Suprapubic skin (tissue), 4 donors: Measurements from ENCODE around the gene PHPT1. TPM values are rescaled to one million over a fixed set of nuclear protein-coding genes. Genes with fewer than 3 reads are reported as not detected.
"Not testable (repeated sequence)": the region's sequence is repeated elsewhere in the genome, so short reads cannot be mapped to it uniquely, and the experiment has no call there.

ENCODE experiments used
- DNase-seq, 2 donors: peaks; one replicate each; pipeline ENCODE4 v3.0.0-alpha.2; 2019; ENCODE audit warnings: low spot score in 2 of 2
- H3K27ac ChIP-seq: fragments of 200-600 bp; sonication (generic); one replicate; pipeline ENCODE4 v1.5.1; 2019
- H3K27me3 ChIP-seq: fragments of 200-600 bp; sonication (generic); one replicate; pipeline ENCODE4 v1.5.1; 2019
- H3K36me3 ChIP-seq: fragments of 200-600 bp; sonication (generic); one replicate; pipeline ENCODE4 v1.5.1; 2019
- H3K4me1 ChIP-seq: fragments of 200-600 bp; sonication (generic); one replicate; pipeline ENCODE4 v1.5.1; 2019
- H3K4me3 ChIP-seq: fragments of 200-600 bp; sonication (generic); one replicate; pipeline ENCODE4 v1.5.1; 2019; ENCODE audit warnings: mild to moderate bottlenecking
- H3K9me3 ChIP-seq: fragments of 200-600 bp; sonication (generic); one replicate; pipeline ENCODE4 v1.5.1; 2019
- CTCF ChIP-seq, 2 donors: fragments of 200-600 bp in 1 of 2; fragments of 450-650 bp in 1 of 2; sonication (generic) in 1 of 2; IDR thresholded peaks; one replicate each; pipeline ENCODE4 v1.5.1; 2016 to 2019; ENCODE audit warnings: antibody characterized with exemption in 2 of 2, mild to moderate bottlenecking in 1 of 2, moderate library complexity in 1 of 2
- EP300 ChIP-seq: sonication (generic); formaldehyde crosslinking; IDR thresholded peaks from one replicate; pipeline ENCODE4 v1.6.1; 2017; ENCODE audit warnings: antibody characterized with exemption
- POLR2A ChIP-seq, 2 donors: fragments of 450-650 bp; IDR thresholded peaks; one replicate each; pipeline ENCODE4 v1.6.1; 2017; ENCODE audit warnings: antibody characterized with exemption in 2 of 2, mild to moderate bottlenecking in 2 of 2, moderate library complexity in 2 of 2
- POLR2AphosphoS5 ChIP-seq, 3 donors: sonication (generic); formaldehyde crosslinking; IDR thresholded peaks; one replicate each; pipeline ENCODE4 v1.6.1; 2017; ENCODE audit warnings: antibody characterized with exemption in 3 of 3
- WGBS: methylation state at CpG from one replicate; pipeline ENCODE4 v1.1.5; 2018; 5-methylcytosine and 5-hydroxymethylcytosine counted together
- total RNA-seq, 4 donors: library from RNA; depleted of rRNA; stranded (reverse); fragments of >200 nt; gene quantifications; one replicate each; pipeline ENCODE4 v1.1.0, GENCODE V29; 2016

Gene PHPT1
- total RNA-seq, 4 donors from 2014 or later, result 41.9 to 64.2 (median 46.6) TPM

GRCh38 chr9:136835162-136835931 is 13.9 kb upstream of the PHPT1 start:
- no peak for DNase-seq
- no peak for TF ChIP-seq CTCF (IDR thresholded peaks at IDR 0.05)
- no peak for TF ChIP-seq POLR2A (IDR thresholded peaks at IDR 0.05)
- no peak for TF ChIP-seq EP300
- H3K36me3 ChIP-seq, result peaks cover 72% of the 10 kb centered on the region
- peaks cover 2% of the 10 kb centered on the region for H3K4me1 ChIP-seq
- no peak overlapping the region for H3K27ac ChIP-seq
- 94% methylated on average over 24 of the region's 36 CpGs for WGBS
- H3K27me3 ChIP-seq, result no peaks in the 10 kb centered on the region
- no peaks in the 10 kb centered on the region for H3K9me3 ChIP-seq
- no peak overlapping the region for H3K4me3 ChIP-seq

DNA sequence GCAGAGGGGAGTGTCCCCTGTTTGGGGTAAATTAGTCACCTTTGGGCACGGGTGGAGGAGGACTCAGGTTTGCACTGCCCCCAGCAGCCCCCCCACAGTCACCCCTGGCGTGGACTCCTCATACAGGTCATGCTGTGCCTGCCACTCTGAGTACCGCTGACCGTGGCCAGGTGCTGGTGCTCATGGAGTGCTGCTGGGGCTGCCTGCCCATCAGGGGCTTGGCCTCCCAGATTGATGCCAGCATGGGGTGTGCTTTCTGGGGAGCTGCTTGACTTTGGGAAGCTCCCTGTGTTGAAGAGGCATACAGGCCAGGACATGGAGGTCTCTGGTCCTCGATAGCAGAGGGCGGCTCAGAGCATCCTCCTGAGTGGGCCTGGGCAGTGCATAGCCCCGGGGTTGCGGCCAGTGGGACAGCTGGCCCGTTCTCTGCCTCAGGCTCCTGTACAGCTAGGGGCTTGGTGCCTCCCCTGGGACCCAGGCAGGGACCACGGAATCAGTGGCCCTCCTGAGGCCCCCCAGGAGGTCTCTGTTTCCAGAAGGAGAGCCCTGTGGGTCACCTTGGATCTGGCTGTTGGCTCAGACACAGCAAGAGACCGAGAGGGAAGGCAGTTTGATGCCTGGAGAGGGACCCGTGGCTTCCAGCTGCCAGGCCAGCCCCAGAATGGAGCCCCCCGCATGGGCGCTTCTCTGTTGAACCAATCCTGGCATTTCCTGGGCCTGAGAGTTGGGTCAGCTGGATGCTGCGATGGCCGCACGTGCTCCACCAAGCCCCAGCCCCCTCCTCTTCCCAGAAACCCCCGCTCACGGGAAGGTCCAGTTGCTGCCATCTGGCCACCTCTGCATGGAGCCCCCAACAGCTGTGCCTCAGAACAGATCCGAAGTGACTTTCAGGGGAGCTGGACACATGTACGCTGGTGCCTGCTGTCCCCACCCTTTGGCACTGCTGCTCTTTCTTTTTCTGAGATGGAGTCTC is 13.0 kb upstream of the PHPT1 start:
- Histone ChIP-seq H3K4me3 (no peak overlapping the region), H3K36me3 (peaks cover 66% of the 10 kb centered on the region), H3K27ac (no peak overlapping the region), H3K4me1 (peaks cover 10% of the 10 kb centered on the region), H3K9me3 (no peaks in the 10 kb centered on the region), H3K27me3 (no peaks in the 10 kb centered on the region)
- WGBS, result 97% methylated on average over 11 of the region's 21 CpGs
- DNase-seq, result no peak
- TF ChIP-seq POLR2A (IDR thresholded peaks at IDR 0.05) (no peak), POLR2AphosphoS5 (IDR thresholded peaks at IDR 0.05) (no peak), EP300 (no peak), CTCF (IDR thresholded peaks at IDR 0.05) (no peak)

DNA sequence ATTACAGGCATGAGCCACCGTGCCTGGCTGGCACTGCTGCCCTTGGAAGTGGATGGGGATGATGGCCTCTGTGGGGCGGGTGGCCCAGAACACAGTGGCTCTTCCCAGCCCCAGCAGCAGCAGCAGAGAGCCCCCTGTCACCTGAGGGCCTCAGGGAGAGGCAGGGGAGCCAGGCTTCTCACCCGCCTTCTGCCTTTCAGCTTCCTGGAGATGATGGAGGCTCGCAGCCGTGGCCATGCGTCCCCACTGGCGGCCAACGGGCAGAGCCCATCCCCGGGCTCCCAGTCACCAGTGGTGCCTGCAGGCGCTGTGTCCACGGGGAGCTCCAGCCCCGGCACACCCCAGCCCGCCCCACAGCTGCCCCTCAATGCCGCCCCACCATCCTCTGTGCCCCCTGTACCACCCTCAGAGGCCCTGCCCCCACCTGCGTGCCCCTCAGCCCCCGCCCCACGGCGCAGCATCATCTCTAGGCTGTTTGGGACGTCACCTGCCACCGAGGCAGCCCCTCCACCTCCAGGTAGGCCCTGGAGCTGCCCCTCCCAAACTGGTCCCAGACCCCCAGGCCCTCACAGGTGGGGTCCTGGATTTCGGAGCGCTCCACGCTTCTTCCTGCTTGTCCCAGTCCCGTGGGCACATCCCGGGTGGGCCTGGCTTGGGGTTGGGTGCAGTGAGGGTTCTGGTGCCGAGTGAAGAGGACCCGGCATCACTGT is 11.9 kb upstream of the PHPT1 start:
- Histone ChIP-seq H3K4me1 (peaks cover 21% of the 10 kb centered on the region), H3K4me3 (no peak overlapping the region), H3K27me3 (no peaks in the 10 kb centered on the region), H3K27ac (no peak overlapping the region), H3K36me3 (peaks cover 55% of the 10 kb centered on the region), H3K9me3 (no peaks in the 10 kb centered on the region)
- TF ChIP-seq EP300 (no peak), POLR2A (IDR thresholded peaks at IDR 0.05) (no peak), CTCF (IDR thresholded peaks at IDR 0.05) (no peak), POLR2AphosphoS5 (IDR thresholded peaks at IDR 0.05) (no peak)
- 95% methylated on average over 19 of the region's 27 CpGs for WGBS
- DNase-seq, result no peak

DNA sequence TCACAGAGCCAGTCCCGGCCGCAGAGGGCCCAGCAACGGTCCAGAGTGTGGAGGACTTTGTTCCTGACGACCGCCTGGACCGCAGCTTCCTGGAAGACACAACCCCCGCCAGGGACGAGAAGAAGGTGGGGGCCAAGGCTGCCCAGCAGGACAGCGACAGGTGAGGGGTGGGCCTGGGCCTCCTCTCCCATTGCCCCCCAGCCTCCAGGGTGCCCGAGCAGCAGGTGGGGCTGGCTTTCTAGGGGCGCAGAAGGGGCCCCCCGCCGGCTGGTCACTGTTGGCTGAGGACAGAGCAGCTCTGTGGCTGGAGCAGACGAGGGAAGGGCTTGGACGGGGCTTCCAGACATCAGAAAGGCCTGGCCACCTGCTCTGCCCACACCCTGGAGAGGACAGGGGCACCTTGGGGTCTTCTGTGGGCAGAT is 11.3 kb upstream of the PHPT1 start:
- not testable (repeated sequence) for H3K27me3 ChIP-seq, DNase-seq, H3K4me3 ChIP-seq, H3K9me3 ChIP-seq, H3K27ac ChIP-seq
- WGBS, result no CpG with 5 or more reads among the region's 15 CpGs
- peaks cover 27% of the 10 kb centered on the region for H3K4me1 ChIP-seq
- H3K36me3 ChIP-seq, result peaks cover 50% of the 10 kb centered on the region

GRCh38 chr9:136838314-136839228 is 10.6 kb upstream of the PHPT1 start:
- peaks cover 4% of the 10 kb centered on the region for H3K27me3 ChIP-seq
- 100% methylated on average over 1 of the region's 29 CpGs for WGBS
- TF ChIP-seq POLR2A (IDR thresholded peaks at IDR 0.05), result no peak
- TF ChIP-seq POLR2AphosphoS5 (IDR thresholded peaks at IDR 0.05), result no peak
- no peak for TF ChIP-seq EP300
- no peak for TF ChIP-seq CTCF (IDR thresholded peaks at IDR 0.05)
- peaks cover 44% of the 10 kb centered on the region for H3K36me3 ChIP-seq
- H3K9me3 ChIP-seq, result no peaks in the 10 kb centered on the region
- H3K4me1 ChIP-seq, result peaks cover 34% of the 10 kb centered on the region
- H3K4me3 ChIP-seq, result no peak overlapping the region
- H3K27ac ChIP-seq, result no peak overlapping the region
- DNase-seq, result no peak
